HepG2 (cell line): Measurements from ENCODE around the gene PPDPF. TPM values are rescaled to one million over a fixed set of nuclear protein-coding genes. Genes with fewer than 3 reads are reported as not detected.

Source experiments
- ATAC-seq: fragments of 200-7000 bp; cut with Tn5 transposase; 3 replicates; pipeline ENCODE4 v1.9.1; 2020; ENCODE audit warnings: mild to moderate bottlenecking, moderate library complexity
- BruUV-seq: library from RNA; stranded (reverse); fragments of 400-500 nt; replicated peaks from 2 replicates; lab custom pipeline; 2021; lab: Mats Ljungman, UMichigan
- CTCF ChIA-PET: fragments of 300-600 bp; formaldehyde crosslinking; extraction: SDS; loops from one replicate; lab custom pipeline; 2021; ENCODE audit warnings: low total read pairs, inconsistent platforms, low intra/inter-chr PET ratio; lab: Yijun Ruan, JAX
- POLR2A ChIA-PET: fragments of 350-600 bp; sonication (Branson Sonifier 250); formaldehyde crosslinking; loops from one replicate; lab custom pipeline; 2020; ENCODE audit warnings: antibody characterized with exemption, inconsistent platforms; lab: Yijun Ruan, JAX
- DNase-seq: peaks from one replicate; pipeline ENCODE4 v3.0.0-alpha.2; 2015; ENCODE audit warnings: low spot score
- FAIRE-seq: peaks from 3 replicates; lab custom pipeline; 2011; peaks lifted over from hg19 to GRCh38; lab: Jason Lieb, UNC
- H2AFZ ChIP-seq: one replicate; pipeline ENCODE4 v1.6.1; 2011; ENCODE audit warnings: low read length, inconsistent platforms
- H3K27ac ChIP-seq: fragments of 300-600 bp; 3 replicates; pipeline ENCODE4 v1.8.0; 2011; ENCODE audit warnings: mixed run types, mild to moderate bottlenecking, mixed read lengths, low read length, inconsistent platforms; ENCODE audit not compliant: insufficient read depth; ENCODE audit errors: extremely low read length
- H3K27me3 ChIP-seq, 2 experiments: fragments of 200-600 bp in 1 of 2; 2 replicates in 1 of 2; 3 replicates in 1 of 2; pipeline versions ENCODE4 v1.6.0 to v1.8.0; 2011; ENCODE audit warnings: low read length in 2 of 2, mild to moderate bottlenecking in 2 of 2, moderate library complexity in 2 of 2, inconsistent platforms in 1 of 2; ENCODE audit not compliant: insufficient read depth in 2 of 2, control insufficient read depth in 1 of 2
- H3K36me3 ChIP-seq, 2 experiments: fragments of 200-600 bp in 1 of 2; replicated peaks in 1 of 2; 2 replicates in 1 of 2; 3 replicates in 1 of 2; pipeline versions ENCODE4 v1.5.1 to v1.8.0; 2011; ENCODE audit warnings: low read length in 2 of 2, inconsistent platforms in 1 of 2; ENCODE audit not compliant: insufficient read depth in 2 of 2, control insufficient read depth in 1 of 2
- H3K4me1 ChIP-seq: 2 replicates; pipeline ENCODE4 v1.5.1; 2012; ENCODE audit warnings: low read length, inconsistent platforms; ENCODE audit not compliant: insufficient read depth
- H3K4me2 ChIP-seq: 2 replicates; pipeline ENCODE4 v1.6.0; 2011; ENCODE audit warnings: low read depth, low read length, inconsistent platforms
- H3K4me3 ChIP-seq, 3 experiments: fragments of 200-600 bp in 1 of 3; sonication (generic), shearing (Covaris generic) in 1 of 3; replicated peaks in 1 of 3; 2 replicates each; pipeline ENCODE4 v1.5.1; 2011 to 2016; ENCODE audit warnings: low read length in 3 of 3, inconsistent platforms in 2 of 3, low read depth in 2 of 3, mild to moderate bottlenecking in 2 of 3, control low read depth in 1 of 3, mixed read lengths in 1 of 3; ENCODE audit not compliant: insufficient read depth in 1 of 3
- H3K79me2 ChIP-seq: one replicate; pipeline ENCODE4 v1.6.1; 2011; ENCODE audit warnings: low read length, inconsistent platforms; ENCODE audit not compliant: insufficient read depth
- H3K9ac ChIP-seq: 2 replicates; pipeline ENCODE4 v1.6.0; 2011; ENCODE audit warnings: mild to moderate bottlenecking, low read depth, low read length, inconsistent platforms; ENCODE audit not compliant: insufficient read depth
- H3K9me3 ChIP-seq: 2 replicates; pipeline ENCODE4 v1.5.1; 2012; ENCODE audit warnings: mild to moderate bottlenecking, low read length
- H4K20me1 ChIP-seq: 2 replicates; pipeline ENCODE4 v1.6.0; 2011; ENCODE audit warnings: inconsistent platforms, mild to moderate bottlenecking, low read length, moderate library complexity; ENCODE audit not compliant: insufficient read depth
- CCDC6 ChIP-seq: sonication (generic); formaldehyde crosslinking; IDR thresholded peaks from 2 replicates; pipeline ENCODE4 v1.8.1; 2022; ENCODE audit warnings: mild to moderate bottlenecking, missing genetic modification reagents, moderate library complexity
- FOXA1 ChIP-seq, 2 experiments: fragments of 450-650 bp in 1 of 2; sonication (generic) in 1 of 2; formaldehyde crosslinking in 1 of 2; IDR thresholded peaks; 2 replicates each; pipeline versions ENCODE4 v1.4.0 to v1.6.1; 2016 to 2020; ENCODE audit warnings: missing genetic modification reagents in 1 of 2
- IKZF1 ChIP-seq: fragments of 450-650 bp; IDR thresholded peaks from 2 replicates; pipeline ENCODE4 v1.7.1; 2016
- RAD51 ChIP-seq: fragments of 450-650 bp; IDR thresholded peaks from 2 replicates; pipeline ENCODE4 v1.6.1; 2016; ENCODE audit warnings: borderline replicate concordance
- SMAD1 ChIP-seq: sonication (generic); formaldehyde crosslinking; IDR thresholded peaks from 2 replicates; pipeline ENCODE4 v1.4.0; 2020; ENCODE audit warnings: missing genetic modification reagents, low read depth, mild to moderate bottlenecking, borderline replicate concordance
- ZKSCAN8 ChIP-seq: IDR thresholded peaks from 2 replicates; pipeline ENCODE4 v1.6.1; 2016; ENCODE audit warnings: borderline replicate concordance, missing genetic modification reagents, missing compliant biosample characterization
- ZNF207 ChIP-seq: fragments of 450-650 bp; IDR thresholded peaks from 2 replicates; pipeline ENCODE4 v1.6.1; 2016; ENCODE audit warnings: antibody characterized with exemption, borderline replicate concordance
- ZNF326 ChIP-seq: sonication (generic); formaldehyde crosslinking; IDR thresholded peaks from 2 replicates; pipeline ENCODE4 v1.4.0; 2020; ENCODE audit warnings: missing genetic modification reagents, borderline replicate concordance
- ZNF749 ChIP-seq: sonication (generic); formaldehyde crosslinking; IDR thresholded peaks from 2 replicates; pipeline ENCODE4 v1.8.0; 2022; ENCODE audit warnings: mild to moderate bottlenecking, missing genetic modification reagents, moderate library complexity, borderline replicate concordance
- ZSCAN20 ChIP-seq: sonication (generic); formaldehyde crosslinking; IDR thresholded peaks from 2 replicates; pipeline ENCODE4 v1.4.0; 2020; ENCODE audit warnings: missing genetic modification reagents, mild to moderate bottlenecking, borderline replicate concordance
- WGBS: methylation state at CpG from one replicate; pipeline ENCODE4 v1.1.6; 2017; ENCODE audit warnings: low lambda C conversion rate; 5-methylcytosine and 5-hydroxymethylcytosine counted together
- in situ Hi-C: cut with HindIII; loops from 2 replicates; pipeline ENCODE4 v1.10.0; 2017; ENCODE audit warnings: low pct_unique_long_range_greater_than_20kb; ENCODE audit not compliant: extremely low pct_ligation_motif_present
- intact Hi-C: fragments of 100-400 bp; cut with micrococcal nuclease; formaldehyde crosslinking; loops from one replicate; pipeline ENCODE4 v1.10.0; 2022; ENCODE audit not compliant: unreplicated experiment
- polyA plus RNA-seq, 8 experiments: library from polyadenylated mRNA; depleted of rRNA in 3 of 8; stranded (reverse) in 7 of 8; unstranded in 1 of 8; fragments of >200 nt; fragmentation: Illumina TruSeq in 4 of 8; extraction: Trizol in 4 of 8; gene quantifications; 2 replicates each; pipeline versions ENCODE4 v1.2.1 to v1.2.3, GENCODE V29; 2011 to 2016; ENCODE audit warnings: low read depth in 4 of 8, missing spikeins in 1 of 8, mixed read lengths in 1 of 8; ENCODE audit not compliant: insufficient read depth in 1 of 8
- total RNA-seq, 5 experiments: library from RNA; depleted of rRNA; stranded (reverse); fragments of >200 nt; fragmentation: Illumina TruSeq; extraction: Trizol; gene quantifications; 2 replicates each; pipeline ENCODE4 v1.2.3, GENCODE V29; 2016; ENCODE audit warnings: low read depth in 1 of 5
- TF ChIP-seq, protein P1 (sequence below): sonication (generic); formaldehyde crosslinking; conservative IDR thresholded peaks from 2 replicates; pipeline ENCODE4 v1.4.0; 2020; ENCODE audit warnings: missing genetic modification reagents
- TF ChIP-seq, protein P2 (sequence below): sonication (generic); formaldehyde crosslinking; IDR thresholded peaks from 2 replicates; pipeline ENCODE4 v1.4.0; 2020; ENCODE audit warnings: missing genetic modification reagents, borderline replicate concordance

The PPDPF gene
- total and polyA plus RNA-seq, 2 of the 13 experiments (the other 11 are each of a cell fraction or from before 2014, with no cell fraction given), result 1.8 to 7.0 TPM

DNA sequence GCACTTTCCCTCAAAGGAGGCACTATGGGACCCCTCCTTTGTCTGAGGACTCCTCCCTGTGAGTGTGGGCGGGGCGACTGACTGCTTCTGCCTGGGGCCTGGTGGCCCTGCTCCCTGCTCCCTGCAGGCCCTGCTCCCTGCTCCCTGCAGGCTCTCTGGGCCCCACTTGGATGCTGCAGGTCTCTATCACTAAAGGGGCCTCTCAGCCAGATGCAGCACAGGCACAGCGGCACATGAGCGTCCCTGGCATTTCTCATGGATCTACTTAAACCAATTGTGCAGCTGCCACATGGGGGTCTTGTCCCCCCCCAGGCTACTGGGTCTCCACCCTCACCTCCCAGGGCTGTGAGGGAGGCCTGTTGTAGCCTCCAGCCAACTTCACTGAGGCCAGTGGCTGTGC lies 29.5 kb upstream of the PPDPF start:
- FAIRE-seq, result no peak
- ATAC-seq, result no peak
- H3K4me3 ChIP-seq, result no peak overlapping the region
- H3K9me3 ChIP-seq, result no peaks in the 10 kb centered on the region
- no TSS peak for BruUV-seq
- no peaks in the 10 kb centered on the region for H3K79me2 ChIP-seq
- no peaks in the 10 kb centered on the region for H3K36me3 ChIP-seq
- no peak overlapping the region for H2AFZ ChIP-seq
- in situ Hi-C loops (no loop called here), intact Hi-C loops (no loop called here)
- peaks cover 7% of the 10 kb centered on the region; the same call in 1 of the 2 replicates for H3K4me1 ChIP-seq
- H3K27ac ChIP-seq, result no peak overlapping the region
- ChIA-PET CTCF (no interaction called here), POLR2A (no interaction called here)
- TF ChIP-seq CCDC6 (CRISPR knock-in tag), result no peak
- TF ChIP-seq ZKSCAN8 (CRISPR knock-in tag), result no peak
- TF ChIP-seq ZNF207, result no peak
- no peak for TF ChIP-seq ZNF749 (CRISPR knock-in tag)
- TF ChIP-seq, protein P1, sequence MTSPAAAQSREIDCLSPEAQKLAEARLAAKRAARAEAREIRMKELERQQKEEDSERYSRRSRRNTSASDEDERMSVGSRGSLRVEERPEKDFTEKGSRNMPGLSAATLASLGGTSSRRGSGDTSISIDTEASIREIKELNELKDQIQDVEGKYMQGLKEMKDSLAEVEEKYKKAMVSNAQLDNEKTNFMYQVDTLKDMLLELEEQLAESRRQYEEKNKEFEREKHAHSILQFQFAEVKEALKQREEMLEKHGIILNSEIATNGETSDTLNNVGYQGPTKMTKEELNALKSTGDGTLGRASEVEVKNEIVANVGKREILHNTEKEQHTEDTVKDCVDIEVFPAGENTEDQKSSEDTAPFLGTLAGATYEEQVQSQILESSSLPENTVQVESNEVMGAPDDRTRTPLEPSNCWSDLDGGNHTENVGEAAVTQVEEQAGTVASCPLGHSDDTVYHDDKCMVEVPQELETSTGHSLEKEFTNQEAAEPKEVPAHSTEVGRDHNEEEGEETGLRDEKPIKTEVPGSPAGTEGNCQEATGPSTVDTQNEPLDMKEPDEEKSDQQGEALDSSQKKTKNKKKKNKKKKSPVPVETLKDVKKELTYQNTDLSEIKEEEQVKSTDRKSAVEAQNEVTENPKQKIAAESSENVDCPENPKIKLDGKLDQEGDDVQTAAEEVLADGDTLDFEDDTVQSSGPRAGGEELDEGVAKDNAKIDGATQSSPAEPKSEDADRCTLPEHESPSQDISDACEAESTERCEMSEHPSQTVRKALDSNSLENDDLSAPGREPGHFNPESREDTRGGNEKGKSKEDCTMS, result no peak
- 3% methylated on average over 4 of the region's 4 CpGs for WGBS
- no peak for DNase-seq
- peaks cover 18 to 57% of the 10 kb centered on the region in 2 experiments for H3K27me3 ChIP-seq
- H4K20me1 ChIP-seq, result peaks cover 6% of the 10 kb centered on the region; the same call in 1 of the 2 replicates
- no peak overlapping the region for H3K4me2 ChIP-seq
- H3K9ac ChIP-seq, result no peak overlapping the region

DNA sequence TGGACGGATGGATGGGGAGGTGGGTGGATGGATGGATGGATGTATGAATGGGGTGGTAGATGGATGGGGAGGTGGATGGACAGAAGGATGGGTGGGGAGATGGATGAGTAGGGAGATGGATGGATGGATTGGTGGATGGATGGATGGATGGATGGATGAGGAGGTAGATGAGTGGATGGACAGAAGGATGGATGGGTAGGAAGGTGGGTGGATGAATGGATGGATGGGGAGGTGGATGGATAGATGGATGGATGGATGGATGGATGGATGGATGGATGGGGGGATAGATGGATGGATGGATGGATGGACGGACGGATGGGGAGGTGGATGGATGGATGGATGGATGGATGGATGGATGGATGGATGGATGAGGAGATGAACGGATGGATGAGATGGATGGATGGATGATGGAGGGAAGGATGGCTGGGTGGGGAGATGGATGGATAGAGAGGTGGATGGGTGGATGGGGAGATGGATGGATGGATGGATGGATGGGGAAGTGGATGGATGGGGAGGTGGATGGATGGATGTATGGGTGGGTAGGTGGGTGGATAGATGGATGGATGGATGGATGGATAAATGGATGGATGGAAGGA lies 28.8 kb upstream of the PPDPF start:
- Histone ChIP-seq H2AFZ (no peak overlapping the region), H3K4me1 (peaks cover 12% of the 10 kb centered on the region; the same call in 1 of the 2 replicates), H3K9me3 (no peaks in the 10 kb centered on the region), H3K36me3 (no peaks in the 10 kb centered on the region), H4K20me1 (peaks cover 6% of the 10 kb centered on the region; the same call in 1 of the 2 replicates), H3K79me2 (no peaks in the 10 kb centered on the region), H3K9ac (no peak overlapping the region), H3K27me3 (peaks cover 23 to 64% of the 10 kb centered on the region in 2 experiments), H3K4me2 (no peak overlapping the region), H3K27ac (no peak overlapping the region), H3K4me3 (no peak overlapping the region)
- POLR2A ChIA-PET, result no interaction called here
- ATAC-seq (no peak), DNase-seq (no peak), FAIRE-seq (no peak)
- BruUV-seq, result no TSS peak
- CTCF ChIA-PET, result no interaction called here
- in situ Hi-C loops, result no loop called here
- intact Hi-C loops, result no loop called here
- 14% methylated on average over 4 of the region's 4 CpGs for WGBS
- TF ChIP-seq FOXA1 (IDR thresholded peaks at IDR 0.05) (peak; percentile 35; the same call in 1 of the 2 replicates), FOXA1 (CRISPR knock-in tag; IDR thresholded peaks at IDR 0.05) (no peak), ZNF326 (CRISPR knock-in tag) (no peak), SMAD1 (CRISPR knock-in tag) (no peak), IKZF1 (peak; percentile 76; the same call in 1 of the 2 replicates), ZSCAN20 (no peak), RAD51 (0 out of 2 replicates have a peak, but pooled peaks have one; percentile 26)
- TF ChIP-seq, protein P2, sequence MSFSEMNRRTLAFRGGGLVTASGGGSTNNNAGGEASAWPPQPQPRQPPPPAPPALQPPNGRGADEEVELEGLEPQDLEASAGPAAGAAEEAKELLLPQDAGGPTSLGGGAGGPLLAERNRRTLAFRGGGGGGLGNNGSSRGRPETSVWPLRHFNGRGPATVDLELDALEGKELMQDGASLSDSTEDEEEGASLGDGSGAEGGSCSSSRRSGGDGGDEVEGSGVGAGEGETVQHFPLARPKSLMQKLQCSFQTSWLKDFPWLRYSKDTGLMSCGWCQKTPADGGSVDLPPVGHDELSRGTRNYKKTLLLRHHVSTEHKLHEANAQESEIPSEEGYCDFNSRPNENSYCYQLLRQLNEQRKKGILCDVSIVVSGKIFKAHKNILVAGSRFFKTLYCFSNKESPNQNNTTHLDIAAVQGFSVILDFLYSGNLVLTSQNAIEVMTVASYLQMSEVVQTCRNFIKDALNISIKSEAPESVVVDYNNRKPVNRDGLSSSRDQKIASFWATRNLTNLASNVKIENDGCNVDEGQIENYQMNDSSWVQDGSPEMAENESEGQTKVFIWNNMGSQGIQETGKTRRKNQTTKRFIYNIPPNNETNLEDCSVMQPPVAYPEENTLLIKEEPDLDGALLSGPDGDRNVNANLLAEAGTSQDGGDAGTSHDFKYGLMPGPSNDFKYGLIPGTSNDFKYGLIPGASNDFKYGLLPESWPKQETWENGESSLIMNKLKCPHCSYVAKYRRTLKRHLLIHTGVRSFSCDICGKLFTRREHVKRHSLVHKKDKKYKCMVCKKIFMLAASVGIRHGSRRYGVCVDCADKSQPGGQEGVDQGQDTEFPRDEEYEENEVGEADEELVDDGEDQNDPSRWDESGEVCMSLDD, result no peak
